ENCODE measurements around the gene SLC6A20.

DNA sequence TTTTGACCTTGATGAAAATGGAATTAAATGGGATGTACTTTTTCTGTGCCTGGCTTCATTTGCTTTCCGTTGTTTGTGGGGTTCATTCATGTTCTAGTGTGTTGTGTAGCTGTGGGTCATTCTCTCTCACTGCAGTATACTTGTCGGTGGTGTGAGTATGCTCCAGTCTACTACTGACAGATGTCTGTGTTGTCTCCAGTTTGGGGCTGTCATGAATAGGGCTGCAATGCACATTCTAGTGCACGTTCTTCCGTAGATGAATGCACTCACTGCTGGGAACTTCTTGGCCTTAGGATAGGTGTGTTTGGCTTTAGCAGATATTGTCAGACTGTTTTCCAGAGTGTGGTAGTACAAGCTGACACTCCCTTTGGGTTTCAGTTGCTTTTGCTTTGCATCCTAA, 1.7 kb upstream of the SLC6A20 start:
- TF ChIP-seq CTCF (IDR thresholded peaks at IDR 0.05; ENCODE audit: low read length) (no peak), EZH2 (IDR thresholded peaks at IDR 0.05; ENCODE audit: borderline replicate concordance, low read length) (no peak)
